Bone marrow (tissue), 2 donors: Measurements from ENCODE around the gene THBS1.

Experiments used
- DNase-seq, 2 donors: peaks; one replicate each; lab custom pipeline; 2025; lab: John Stamatoyannopoulos, UW

Gene THBS1

DNA sequence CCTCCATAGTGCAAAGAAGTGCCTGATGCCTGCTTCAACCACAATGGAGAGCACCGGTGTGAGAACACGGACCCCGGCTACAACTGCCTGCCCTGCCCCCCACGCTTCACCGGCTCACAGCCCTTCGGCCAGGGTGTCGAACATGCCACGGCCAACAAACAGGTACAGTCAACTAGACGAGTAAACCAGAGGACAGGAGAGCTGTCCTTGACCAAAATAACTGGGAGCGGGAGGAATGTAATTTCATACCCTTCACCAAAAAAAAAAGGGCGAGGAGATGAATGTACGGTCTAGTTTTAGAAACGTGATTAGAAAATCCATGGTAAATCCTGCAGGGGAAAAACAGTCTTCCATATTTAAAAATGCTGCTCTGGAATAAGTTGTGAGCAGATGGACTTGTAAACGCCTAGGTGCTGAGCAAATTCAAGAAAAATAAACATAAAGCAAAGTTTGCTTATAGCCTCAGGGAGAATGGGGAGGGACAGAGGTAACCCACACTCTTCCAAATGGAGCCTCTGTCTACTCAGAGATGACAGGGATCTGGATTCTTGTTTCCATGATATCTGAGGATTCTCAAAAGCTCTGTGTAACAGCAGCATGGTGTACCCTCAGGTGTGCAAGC is 8.4 kb downstream of the THBS1 start:
- DNase-seq, result no peak

- DNase-seq, result no peak
Observed at GRCh38 chr15:39589815-39590644, 9.2 kb downstream of the THBS1 start.

- no peak for DNase-seq
Observed at GRCh38 chr15:39591141-39591895, 10.4 kb downstream of the THBS1 start.

DNA sequence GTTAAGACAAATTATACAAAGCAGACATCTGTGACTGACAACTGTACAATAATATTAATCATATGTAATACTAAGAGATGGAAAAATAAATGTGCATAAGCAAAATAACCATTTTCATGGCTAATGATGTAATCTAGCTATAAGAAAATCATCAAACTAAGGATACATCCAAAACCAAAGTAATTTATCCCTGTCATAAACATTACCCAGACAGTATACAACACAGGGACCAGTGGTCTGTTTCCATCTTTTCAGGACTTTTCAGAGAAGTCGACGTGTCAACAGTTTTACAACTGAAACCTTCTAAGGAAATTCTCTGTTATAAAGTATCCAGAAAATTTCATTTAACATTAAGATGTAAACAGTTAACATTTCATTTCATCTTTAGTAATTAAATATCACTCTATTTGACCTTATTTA is 11.0 kb downstream of the THBS1 start:
- no peak for DNase-seq

- DNase-seq, result no peak
Observed at GRCh38 chr15:39592500-39592899, 11.6 kb downstream of the THBS1 start.

GRCh38 chr15:39593071-39593655 is 12.3 kb downstream of the THBS1 start:
- no peak for DNase-seq

GRCh38 chr15:39593656-39594445 is 13.0 kb downstream of the THBS1 start:
- no peak for DNase-seq

- DNase-seq, result no peak
Observed at GRCh38 chr15:39594446-39595337, 13.8 kb downstream of the THBS1 start.

DNA sequence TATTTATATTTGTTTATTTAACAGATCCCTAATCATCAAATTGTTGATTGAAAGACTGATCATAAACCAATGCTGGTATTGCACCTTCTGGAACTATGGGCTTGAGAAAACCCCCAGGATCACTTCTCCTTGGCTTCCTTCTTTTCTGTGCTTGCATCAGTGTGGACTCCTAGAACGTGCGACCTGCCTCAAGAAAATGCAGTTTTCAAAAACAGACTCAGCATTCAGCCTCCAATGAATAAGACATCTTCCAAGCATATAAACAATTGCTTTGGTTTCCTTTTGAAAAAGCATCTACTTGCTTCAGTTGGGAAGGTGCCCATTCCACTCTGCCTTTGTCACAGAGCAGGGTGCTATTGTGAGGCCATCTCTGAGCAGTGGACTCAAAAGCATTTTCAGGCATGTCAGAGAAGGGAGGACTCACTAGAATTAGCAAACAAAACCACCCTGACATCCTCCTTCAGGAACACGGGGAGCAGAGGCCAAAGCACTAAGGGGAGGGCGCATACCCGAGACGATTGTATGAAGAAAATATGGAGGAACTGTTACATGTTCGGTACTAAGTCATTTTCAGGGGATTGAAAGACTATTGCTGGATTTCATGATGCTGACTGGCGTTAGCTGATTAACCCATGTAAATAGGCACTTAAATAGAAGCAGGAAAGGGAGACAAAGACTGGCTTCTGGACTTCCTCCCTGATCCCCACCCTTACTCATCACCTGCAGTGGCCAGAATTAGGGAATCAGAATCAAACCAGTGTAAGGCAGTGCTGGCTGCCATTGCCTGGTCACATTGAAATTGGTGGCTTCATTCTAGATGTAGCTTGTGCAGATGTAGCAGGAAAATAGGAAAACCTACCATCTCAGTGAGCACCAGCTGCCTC is 14.7 kb downstream of the THBS1 start:
- no peak for DNase-seq

DNA sequence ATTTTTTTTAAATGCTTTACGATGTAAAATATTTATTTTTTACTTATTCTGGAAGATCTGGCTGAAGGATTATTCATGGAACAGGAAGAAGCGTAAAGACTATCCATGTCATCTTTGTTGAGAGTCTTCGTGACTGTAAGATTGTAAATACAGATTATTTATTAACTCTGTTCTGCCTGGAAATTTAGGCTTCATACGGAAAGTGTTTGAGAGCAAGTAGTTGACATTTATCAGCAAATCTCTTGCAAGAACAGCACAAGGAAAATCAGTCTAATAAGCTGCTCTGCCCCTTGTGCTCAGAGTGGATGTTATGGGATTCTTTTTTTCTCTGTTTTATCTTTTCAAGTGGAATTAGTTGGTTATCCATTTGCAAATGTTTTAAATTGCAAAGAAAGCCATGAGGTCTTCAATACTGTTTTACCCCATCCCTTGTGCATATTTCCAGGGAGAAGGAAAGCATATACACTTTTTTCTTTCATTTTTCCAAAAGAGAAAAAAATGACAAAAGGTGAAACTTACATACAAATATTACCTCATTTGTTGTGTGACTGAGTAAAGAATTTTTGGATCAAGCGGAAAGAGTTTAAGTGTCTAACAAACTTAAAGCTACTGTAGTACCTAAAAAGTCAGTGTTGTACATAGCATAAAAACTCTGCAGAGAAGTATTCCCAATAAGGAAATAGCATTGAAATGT is 15.6 kb downstream of the THBS1 start:
- DNase-seq, result no peak

GRCh38 chr15:39597336-39597735 is 16.5 kb downstream of the THBS1 start:
- no peak for DNase-seq

GRCh38 chr15:39597751-39598185 is 16.9 kb downstream of the THBS1 start:
- DNase-seq, result no peak

- no peak for DNase-seq
Observed at GRCh38 chr15:39598186-39598850, 17.4 kb downstream of the THBS1 start.

DNA sequence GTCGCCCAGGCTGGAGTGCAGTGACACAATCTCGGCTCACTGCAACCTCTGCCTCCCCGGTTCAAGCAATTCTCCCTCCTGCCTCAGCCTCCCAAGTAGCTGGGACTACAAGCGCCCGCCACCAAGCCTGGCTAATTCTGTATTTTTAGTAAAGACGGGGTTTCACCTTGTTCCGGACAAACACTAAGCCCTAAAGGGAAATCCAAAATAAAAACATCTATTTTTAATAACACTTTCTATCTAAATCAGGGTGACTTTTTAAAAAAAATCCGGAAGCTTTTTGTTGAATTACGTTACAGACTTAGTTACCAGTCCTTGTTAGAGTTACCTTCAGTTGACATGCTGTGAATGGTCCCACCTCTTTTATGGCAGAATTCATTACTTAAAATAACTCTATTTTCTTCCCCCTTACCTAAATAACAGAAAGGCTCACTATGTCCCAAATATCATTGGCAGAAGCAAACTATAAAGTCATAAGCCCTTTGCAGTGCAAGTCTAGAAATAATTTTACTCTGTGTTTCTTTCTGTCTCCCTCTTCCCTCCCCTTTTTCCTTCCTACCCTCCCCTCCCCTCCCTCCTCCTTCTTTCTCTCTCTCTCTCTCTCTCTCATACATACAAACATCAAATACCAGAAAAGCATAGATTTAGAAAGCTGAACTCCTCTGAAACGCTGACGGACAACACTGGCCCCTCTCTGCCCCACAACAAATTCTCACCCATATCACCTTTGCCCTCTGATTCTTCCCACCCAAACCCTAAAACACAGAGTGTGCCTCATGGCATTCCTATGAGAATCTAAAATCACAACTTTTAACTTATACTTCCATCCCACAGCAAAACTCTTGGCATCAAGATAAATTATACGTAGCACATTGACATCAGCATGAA is 18.3 kb downstream of the THBS1 start:
- no peak for DNase-seq

GRCh38 chr15:39599871-39600270 is 19.0 kb downstream of the THBS1 start:
- no peak for DNase-seq

DNA sequence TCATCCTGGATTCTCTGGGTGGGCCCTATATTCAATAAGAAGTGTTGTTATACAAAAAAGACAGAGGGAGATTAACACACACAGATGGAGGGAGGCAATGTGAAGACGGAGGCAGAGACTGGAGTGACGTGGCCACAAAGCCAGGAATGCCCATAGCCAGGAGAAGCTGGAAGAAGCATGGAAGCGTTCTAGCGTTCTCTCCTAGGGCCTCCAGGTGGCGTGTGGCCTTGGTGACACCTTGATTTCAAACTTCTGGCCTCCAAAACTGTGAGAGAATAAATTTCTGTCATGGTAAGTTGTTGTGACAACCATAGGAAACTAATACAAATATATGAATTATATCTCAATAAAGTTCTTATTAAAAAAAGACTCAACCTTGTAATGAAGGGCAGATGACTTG is 21.3 kb downstream of the THBS1 start:
- no peak for DNase-seq

GRCh38 chr15:39605146-39605545 is 24.3 kb downstream of the THBS1 start:
- no peak for DNase-seq
